Measurements from ENCODE around the gene PPP1R27. TPM values are rescaled to one million over a fixed set of nuclear protein-coding genes. Genes with fewer than 3 reads are reported as not detected.

Gene PPP1R27
- total and polyA plus RNA-seq, 2 donors (not counting 3 experiments of a cell fraction or from before 2014, with no cell fraction given), result not detected

DNA sequence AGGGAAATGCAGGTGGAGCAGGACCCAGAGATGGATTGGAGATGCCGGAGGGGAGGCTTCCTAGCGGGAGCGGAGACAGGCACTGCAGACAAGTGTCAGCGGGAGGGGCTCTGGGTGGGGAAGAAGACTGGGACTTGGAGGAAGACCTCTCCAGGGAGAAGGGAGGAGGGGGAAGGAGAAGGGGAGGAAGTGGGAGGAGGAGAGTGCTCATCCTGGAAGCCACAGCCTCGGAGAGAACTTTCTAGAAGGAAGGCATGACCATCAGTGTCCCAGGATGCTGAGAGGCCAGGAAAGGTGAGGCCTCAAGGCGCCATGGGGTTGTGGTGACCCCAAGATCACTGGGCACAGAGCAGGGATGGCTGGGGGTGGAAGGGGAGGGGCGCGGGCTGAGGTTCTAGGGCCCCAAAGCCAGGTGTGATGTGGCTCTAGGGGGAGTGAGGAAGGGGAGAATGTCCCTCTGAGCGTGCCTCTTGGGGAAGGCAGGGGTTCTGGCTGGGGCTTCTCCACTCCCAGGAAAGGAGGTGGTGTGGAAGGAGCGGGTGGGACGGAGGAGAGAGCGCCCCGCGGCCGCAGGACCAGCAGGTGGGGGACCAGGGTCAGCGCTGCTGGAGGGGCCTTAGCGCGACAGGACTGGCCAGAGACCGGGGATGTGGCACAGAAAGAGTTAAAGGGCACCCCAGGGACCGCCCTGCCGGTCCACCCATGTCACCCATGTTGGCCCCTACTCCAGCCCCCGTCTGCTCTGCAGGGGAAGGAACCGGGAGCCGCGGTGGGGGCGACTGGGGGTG is 31.8 kb downstream of the PPP1R27 start:
- intact Hi-C loops (cut with micrococcal nuclease) (no loop called here), dilution Hi-C loops (cut with MboI; ENCODE audit: extremely low pct_ligation_motif_present, low sequenced_read_pairs) (no loop called here)
- H4K20me1 ChIP-seq (replicated peaks; ENCODE audit: control insufficient read depth, extremely low read depth, insufficient read depth, low read length), result no peaks in the 10 kb centered on the region
- no peaks in the 10 kb centered on the region for H3K9me1 ChIP-seq (replicated peaks; ENCODE audit: control insufficient read depth, extremely low read depth, insufficient read depth, low read length)
- no peak for DNase-seq (ENCODE audit: low read depth, low spot score)
- H3K4me3 ChIP-seq (replicated peaks in 1 of 3; ENCODE audit: insufficient read depth in 1 of 3, low read depth in 1 of 3, low read length in 3 of 3), result no peak overlapping the region
- H3K4me1 ChIP-seq (ENCODE audit: control insufficient read depth, extremely low read depth, insufficient read depth, low read length), result no peaks in the 10 kb centered on the region
- H3K36me3 ChIP-seq (ENCODE audit: control insufficient read depth in 2 of 2, extremely low read depth in 1 of 2, insufficient read depth in 2 of 2, low read length in 2 of 2), result no peaks in the 10 kb centered on the region
- TF ChIP-seq EZH2 (IDR thresholded peaks at IDR 0.05; ENCODE audit: borderline replicate concordance, low read depth, low read length, severe bottlenecking) (peak; percentile 28), MYC (IDR thresholded peaks at IDR 0.05; ENCODE audit: low read depth, low read length) (no peak)
- no TSS peak for BruUV-seq (replicated peaks)
- H3K9ac ChIP-seq (replicated peaks; ENCODE audit: extremely low read depth, insufficient read depth, low read length), result no peak overlapping the region
- H3K9me3 ChIP-seq (replicated peaks; ENCODE audit: control insufficient read depth, insufficient read depth, low read length), result no peaks in the 10 kb centered on the region
- H3K27me3 ChIP-seq (ENCODE audit: control insufficient read depth in 2 of 2, insufficient read depth in 2 of 2, low read length in 2 of 2), result peaks cover 25 to 36% of the 10 kb centered on the region in 2 experiments
- ChIA-PET POLR2A (no interaction called here), CTCF (no interaction called here)
- H3K79me2 ChIP-seq (ENCODE audit: control insufficient read depth, insufficient read depth, low read length), result no peaks in the 10 kb centered on the region
- FAIRE-seq, result no peak
- H2AFZ ChIP-seq (ENCODE audit: low read depth, low read length), result no peak overlapping the region
- no peak overlapping the region for H3K27ac ChIP-seq (ENCODE audit: insufficient read depth, low read depth, low read length)
- no peak overlapping the region for H3K4me2 ChIP-seq (ENCODE audit: insufficient read depth, low read length)

DNA sequence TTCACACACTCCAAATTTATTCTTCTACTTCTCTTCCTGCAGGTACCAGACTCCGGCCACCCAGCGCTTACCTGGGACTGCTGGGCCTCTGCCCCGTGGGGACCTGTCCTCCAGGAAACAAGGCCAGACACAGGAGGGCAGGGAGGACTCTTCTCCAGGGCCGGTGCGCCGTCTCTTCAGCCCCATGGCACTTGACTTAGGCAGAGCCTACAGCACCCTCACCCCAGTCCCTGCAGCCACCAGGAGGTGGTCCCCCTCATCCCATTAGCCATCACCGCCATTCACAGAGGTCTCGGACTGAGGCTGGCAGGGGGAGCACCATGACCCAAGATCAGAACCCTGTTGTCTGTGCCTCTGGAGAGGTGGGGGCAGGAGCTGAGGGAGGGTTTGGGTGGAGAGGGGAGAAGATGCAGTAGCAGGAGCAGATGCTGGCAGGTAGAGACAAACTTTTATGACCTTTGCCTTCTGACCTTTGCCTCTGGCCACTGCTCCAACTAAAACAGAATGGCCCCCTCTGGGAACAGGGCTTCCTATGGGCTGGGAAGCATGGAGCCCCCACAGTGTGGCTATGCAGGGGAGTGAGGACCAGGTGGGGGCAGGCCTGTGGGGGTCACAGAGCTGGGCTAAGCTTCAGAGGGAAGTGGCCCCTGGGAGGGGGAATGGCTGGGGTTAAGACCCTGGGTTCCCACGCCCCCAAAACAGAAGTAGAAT is 32.6 kb downstream of the PPP1R27 start:
- peaks cover 25 to 36% of the 10 kb centered on the region in 2 experiments for H3K27me3 ChIP-seq (ENCODE audit: control insufficient read depth in 2 of 2, insufficient read depth in 2 of 2, low read length in 2 of 2)
- CTCF ChIA-PET, result no interaction called here
- H3K9me1 ChIP-seq (replicated peaks; ENCODE audit: control insufficient read depth, extremely low read depth, insufficient read depth, low read length), result no peaks in the 10 kb centered on the region

More for the DNA sequence above, 32.6 kb downstream of the PPP1R27 start:
- intact Hi-C loops (cut with micrococcal nuclease), result no loop called here
- no peak overlapping the region for H3K9ac ChIP-seq (replicated peaks; ENCODE audit: extremely low read depth, insufficient read depth, low read length)
- no peaks in the 10 kb centered on the region for H3K9me3 ChIP-seq (replicated peaks; ENCODE audit: control insufficient read depth, insufficient read depth, low read length)
- no peaks in the 10 kb centered on the region for H3K36me3 ChIP-seq (ENCODE audit: control insufficient read depth in 2 of 2, extremely low read depth in 1 of 2, insufficient read depth in 2 of 2, low read length in 2 of 2)
- BruUV-seq (replicated peaks), result no TSS peak
- no peaks in the 10 kb centered on the region for H3K4me1 ChIP-seq (ENCODE audit: control insufficient read depth, extremely low read depth, insufficient read depth, low read length)
- TF ChIP-seq FOS (IDR thresholded peaks at IDR 0.05; ENCODE audit: borderline replicate concordance, insufficient read depth, low read length), result no peak
- no peak overlapping the region for H3K27ac ChIP-seq (ENCODE audit: insufficient read depth, low read depth, low read length)
- POLR2A ChIA-PET, result no interaction called here
- no peak overlapping the region for H3K4me3 ChIP-seq (replicated peaks in 1 of 3; ENCODE audit: insufficient read depth in 1 of 3, low read depth in 1 of 3, low read length in 3 of 3)
- dilution Hi-C loops (cut with MboI; ENCODE audit: extremely low pct_ligation_motif_present, low sequenced_read_pairs), result no loop called here
- H4K20me1 ChIP-seq (replicated peaks; ENCODE audit: control insufficient read depth, extremely low read depth, insufficient read depth, low read length), result no peaks in the 10 kb centered on the region
- no peak overlapping the region for H3K4me2 ChIP-seq (ENCODE audit: insufficient read depth, low read length)
- no peaks in the 10 kb centered on the region for H3K79me2 ChIP-seq (ENCODE audit: control insufficient read depth, insufficient read depth, low read length)
- FAIRE-seq (no peak), DNase-seq (ENCODE audit: low read depth, low spot score) (no peak)
- no peak overlapping the region for H2AFZ ChIP-seq (ENCODE audit: low read depth, low read length)

All from endothelial cell of umbilical vein (primary cell).